Left lung (tissue), 10 donors: ENCODE measurements around the gene STON1. TPM values are rescaled to one million over a fixed set of nuclear protein-coding genes. Genes with fewer than 3 reads are reported as not detected.
A peak's percentile ranks its signal among the peaks of the same experiment; 100 is the strongest.
"Not testable (repeated sequence)": the region's sequence is repeated elsewhere in the genome, so short reads cannot be mapped to it uniquely, and the experiment has no call there.

Experiments
- ATAC-seq: fragments of 200-7000 bp; cut with Tn5 transposase; one replicate; pipeline ENCODE4 v1.9.1; 2020; ENCODE audit warnings: moderate library complexity
- DNase-seq, 4 donors: peaks; one replicate each; pipeline ENCODE4 v3.0.0-alpha.2; 2013 to 2020
- H3K27ac ChIP-seq, 2 donors: fragments of 200-600 bp; sonication (generic) in 1 of 2; one replicate each; pipeline versions ENCODE4 v1.5.0 to v1.8.0; 2020 to 2021
- H3K27me3 ChIP-seq, 2 donors: fragments of 200-600 bp; sonication (generic) in 1 of 2; one replicate each; pipeline versions ENCODE4 v1.5.0 to v1.8.0; 2020 to 2021
- H3K36me3 ChIP-seq, 2 donors: fragments of 200-600 bp; sonication (generic) in 1 of 2; one replicate each; pipeline versions ENCODE4 v1.5.0 to v1.8.0; 2020 to 2021
- H3K4me1 ChIP-seq, 2 donors: fragments of 200-600 bp; one replicate each; pipeline ENCODE4 v1.8.0; 2021
- H3K4me3 ChIP-seq, 2 donors: fragments of 200-600 bp; sonication (generic) in 1 of 2; one replicate each; pipeline versions ENCODE4 v1.5.0 to v1.8.0; 2020 to 2021; ENCODE audit warnings: mild to moderate bottlenecking in 1 of 2
- H3K9me3 ChIP-seq, 2 donors: fragments of 200-600 bp; sonication (generic) in 1 of 2; one replicate each; pipeline versions ENCODE4 v1.5.0 to v1.8.0; 2020 to 2021
- CTCF ChIP-seq, 2 donors: fragments of 200-600 bp; sonication (generic) in 1 of 2; IDR thresholded peaks; one replicate each; pipeline versions ENCODE4 v1.5.0 to v1.8.0; 2021; ENCODE audit warnings: antibody characterized with exemption in 2 of 2
- intact Hi-C, 2 donors: fragments of 100-400 bp; cut with DNase I; formaldehyde crosslinking; loops; one replicate each; pipeline versions ENCODE4 v1.11.2 to v1.14.2; 2022
- polyA plus RNA-seq, 6 donors: library from polyadenylated mRNA; unstranded; fragments of 120-200 nt; gene quantifications; one replicate each; pipeline ENCODE4 v1.2.1, GENCODE V29; 2013; ENCODE audit not compliant: insufficient read length in 6 of 6
- total RNA-seq, 2 donors: library from RNA; stranded (reverse); fragmentation: NEBNext Ultra II Directional; extraction: Animal tissue kit (Norgen Biotek cat#: 25700); gene quantifications; one replicate each; pipeline ENCODE4 v1.2.1, GENCODE V29; 2021
- donor health status: DM: no; HTN: yes; CAD: no.
- donor health status: DM: no; HTN: no; CAD: no.

The STON1 gene
- total and polyA plus RNA-seq, 8 donors: 12.4 to 24.3 (median 19.2) TPM

- ATAC-seq (no peak), DNase-seq (no peak)
- H3K36me3 ChIP-seq: no peaks in the 10 kb centered on the region
- H3K4me1 ChIP-seq: peaks cover 0 to 14% of the 10 kb centered on the region in 2 donors
- H3K9me3 ChIP-seq: no peaks in the 10 kb centered on the region
- no peak overlapping the region for H3K4me3 ChIP-seq
- peak overlapping the region in 1 of 2 donors; percentile 26 for H3K27ac ChIP-seq
- TF ChIP-seq CTCF (IDR thresholded peaks at IDR 0.05): no peak
- no peaks in the 10 kb centered on the region for H3K27me3 ChIP-seq
- intact Hi-C loops: no loop called here
Observed at GRCh38 chr2:48543895-48544294, 13.9 kb downstream of the STON1 start.

- Histone ChIP-seq H3K9me3 (no peaks in the 10 kb centered on the region), H3K4me3 (no peak overlapping the region), H3K27me3 (no peaks in the 10 kb centered on the region), H3K4me1 (peaks cover 0 to 14% of the 10 kb centered on the region in 2 donors), H3K27ac (no peak overlapping the region), H3K36me3 (no peaks in the 10 kb centered on the region)
- no peak for TF ChIP-seq CTCF (IDR thresholded peaks at IDR 0.05)
- ATAC-seq (no peak), DNase-seq (no peak)
- intact Hi-C loops: no loop called here
Observed at GRCh38 chr2:48545244-48545643, 15.3 kb downstream of the STON1 start.

GRCh38 chr2:48548840-48549239 is 18.9 kb downstream of the STON1 start:
- no peak for DNase-seq
- no peak for TF ChIP-seq CTCF (IDR thresholded peaks at IDR 0.05)
- intact Hi-C loops: no loop called here

GRCh38 chr2:48549972-48550371 is 20.0 kb downstream of the STON1 start:
- DNase-seq (no peak), ATAC-seq (no peak)
- Histone ChIP-seq H3K4me3 (no peak overlapping the region), H3K9me3 (no peaks in the 10 kb centered on the region), H3K36me3 (no peaks in the 10 kb centered on the region), H3K27me3 (no peaks in the 10 kb centered on the region), H3K4me1 (peaks cover 0 to 7% of the 10 kb centered on the region in 2 donors), H3K27ac (peak overlapping the region in 1 of 2 donors; percentile 46)
- no peak for TF ChIP-seq CTCF (IDR thresholded peaks at IDR 0.05)
- intact Hi-C loops: no loop called here

More at GRCh38 chr2:48548840-48549239, 18.9 kb downstream of the STON1 start:
- Histone ChIP-seq H3K27ac (peak overlapping the region in 1 of 2 donors; percentile 46), H3K4me3 (no peak overlapping the region), H3K27me3 (no peaks in the 10 kb centered on the region), H3K4me1 (peaks cover 0 to 11% of the 10 kb centered on the region in 2 donors), H3K9me3 (no peaks in the 10 kb centered on the region), H3K36me3 (no peaks in the 10 kb centered on the region)
- peak; percentile 74 for ATAC-seq

GRCh38 chr2:48551548-48551947 is 21.6 kb downstream of the STON1 start:
- intact Hi-C loops: no loop called here
- Histone ChIP-seq H3K27me3 (no peaks in the 10 kb centered on the region), H3K27ac (no peak overlapping the region), H3K9me3 (no peaks in the 10 kb centered on the region), H3K36me3 (no peaks in the 10 kb centered on the region), H3K4me1 (peaks cover 0 to 7% of the 10 kb centered on the region in 2 donors), H3K4me3 (no peak overlapping the region)
- ATAC-seq (no peak), DNase-seq (no peak)
- TF ChIP-seq CTCF (IDR thresholded peaks at IDR 0.05): no peak

- DNase-seq, H3K4me1 ChIP-seq, intact Hi-C loops, H3K27ac ChIP-seq, H3K9me3 ChIP-seq, H3K27me3 ChIP-seq, ATAC-seq, H3K36me3 ChIP-seq, H3K4me3 ChIP-seq: not testable (repeated sequence)
Observed at GRCh38 chr2:48555071-48555470, 25.1 kb downstream of the STON1 start.
